GM19463 (cell line): Measurements from ENCODE around the gene CYP2B6.
"Not testable (repeated sequence)": the region's sequence is repeated elsewhere in the genome, so short reads cannot be mapped to it uniquely, and the experiment has no call there.

Source experiments
- ATAC-seq: cut with Tn5 transposase; IDR thresholded peaks from one replicate; pipeline ENCODE4 v1.9.1; 2021; ENCODE audit warnings: mild to moderate bottlenecking, moderate library complexity; ENCODE audit not compliant: unreplicated experiment

The CYP2B6 gene

DNA sequence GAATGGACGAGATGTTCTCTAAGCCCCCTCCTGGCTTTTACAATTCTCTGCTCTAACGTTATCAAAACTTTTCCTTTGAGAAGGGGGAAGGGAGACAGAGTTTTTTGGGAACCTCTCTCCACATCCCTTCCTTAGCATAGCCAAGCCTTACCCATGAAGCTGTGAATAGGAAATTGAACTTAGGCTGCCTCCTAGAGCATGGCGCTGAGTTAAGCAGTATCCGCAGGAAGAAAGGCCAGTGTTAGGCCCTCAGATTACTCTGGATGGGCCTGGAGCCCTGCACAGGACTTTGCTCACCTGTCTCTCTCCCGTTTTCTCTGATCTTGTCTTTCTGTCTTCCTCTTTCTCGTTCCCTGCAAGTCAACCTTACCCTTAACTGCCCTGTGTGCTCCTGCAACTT lies 39.6 kb downstream of the CYP2B6 start:
- ATAC-seq: no peak

DNA sequence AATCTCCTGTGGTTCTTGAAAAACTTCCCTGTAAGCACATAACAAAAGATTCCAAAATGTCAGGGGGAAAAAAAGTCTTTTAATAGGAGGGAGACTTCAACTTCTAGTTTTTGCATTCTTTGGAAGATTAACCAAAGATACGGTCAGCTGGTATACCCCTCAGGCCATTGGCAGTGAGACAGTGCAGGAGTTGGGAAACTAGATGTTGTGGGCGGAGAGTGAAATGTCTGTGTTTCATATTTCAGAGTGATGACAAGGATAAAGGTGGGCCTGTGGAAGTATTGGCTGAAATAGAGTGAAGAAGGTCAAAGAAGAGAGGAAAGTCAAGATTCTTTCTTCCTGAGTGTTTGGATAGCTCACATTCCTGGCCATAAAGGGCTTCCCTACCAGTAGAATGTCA lies 40.8 kb downstream of the CYP2B6 start:
- ATAC-seq: no peak

DNA sequence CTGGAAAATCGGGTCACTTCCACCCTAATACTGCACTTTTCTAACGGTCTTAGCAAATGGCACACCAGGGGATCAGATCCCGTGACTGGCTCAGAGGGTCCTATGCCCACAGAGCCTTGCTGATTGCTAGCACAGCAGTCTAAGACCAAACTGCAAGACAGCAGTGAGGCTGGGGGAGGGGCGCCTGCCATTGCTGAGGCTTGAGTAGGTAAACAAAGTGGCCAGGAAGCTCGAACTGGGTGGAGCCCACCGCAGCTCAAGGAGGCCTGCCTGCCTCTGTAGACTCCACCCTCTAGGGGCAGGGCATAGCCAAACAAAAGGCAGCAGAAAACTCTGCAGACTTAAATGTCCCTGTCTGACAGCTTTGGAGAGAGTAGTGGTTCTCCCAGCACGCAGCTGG lies 42.2 kb downstream of the CYP2B6 start:
- not testable (repeated sequence) for ATAC-seq

DNA sequence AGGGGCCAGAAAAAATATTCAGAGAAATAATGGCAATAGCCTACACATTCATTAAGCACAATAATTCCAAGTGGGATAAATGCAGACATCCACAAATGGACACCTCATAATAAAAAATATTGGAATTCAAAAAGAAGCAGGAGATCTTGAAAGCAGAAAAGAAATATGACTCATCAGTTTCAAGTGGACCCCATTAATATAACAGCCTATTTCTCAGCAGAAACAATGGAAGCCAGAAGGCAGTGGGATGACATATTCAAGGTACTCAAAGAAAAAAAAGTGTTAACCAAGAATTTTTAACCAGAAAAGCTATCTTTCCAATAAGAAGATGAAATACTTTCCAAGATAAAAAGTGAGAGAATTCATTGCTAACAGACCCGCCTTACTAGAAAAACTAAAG lies 48.7 kb downstream of the CYP2B6 start:
- no peak for ATAC-seq

DNA sequence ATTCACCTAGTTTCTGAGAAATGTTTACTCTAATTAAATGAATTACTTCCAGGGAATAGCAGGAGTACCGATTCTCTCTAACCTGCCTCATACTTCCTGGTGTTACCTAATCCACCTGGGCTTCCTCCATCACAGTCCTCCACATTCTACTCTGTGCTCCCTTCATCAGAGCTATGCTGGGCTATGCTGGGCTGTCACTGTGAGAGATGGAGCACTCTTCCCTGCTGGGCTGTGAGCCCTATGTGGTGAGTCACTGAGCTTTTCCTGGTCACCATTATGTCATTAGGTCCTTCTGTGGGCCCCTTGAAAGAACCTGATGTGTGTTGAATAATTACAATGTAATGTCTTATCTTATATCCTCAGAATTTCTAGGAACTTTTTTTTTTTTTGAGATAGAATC lies 54.0 kb downstream of the CYP2B6 start:
- not testable (repeated sequence) for ATAC-seq

DNA sequence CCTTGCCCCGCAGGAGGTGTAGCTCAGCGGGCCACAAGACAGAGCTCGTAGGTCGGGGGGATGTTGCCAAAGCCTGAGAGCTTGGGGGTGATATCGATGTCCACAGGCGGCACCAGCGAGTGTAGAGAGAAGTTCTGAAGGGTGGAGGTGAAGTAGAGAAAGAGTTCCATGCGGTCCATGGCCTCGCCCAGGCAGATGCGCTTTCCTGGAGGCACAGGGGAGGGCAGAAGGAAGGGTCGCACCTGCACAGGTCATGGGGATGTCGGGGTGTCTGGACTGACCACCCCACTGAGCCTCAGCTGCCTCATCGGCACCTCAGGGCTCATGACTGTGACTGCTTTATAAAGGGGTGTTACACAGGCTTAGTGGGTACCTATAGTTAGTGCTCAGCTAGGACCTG lies 59.3 kb downstream of the CYP2B6 start:
- ATAC-seq: no peak

DNA sequence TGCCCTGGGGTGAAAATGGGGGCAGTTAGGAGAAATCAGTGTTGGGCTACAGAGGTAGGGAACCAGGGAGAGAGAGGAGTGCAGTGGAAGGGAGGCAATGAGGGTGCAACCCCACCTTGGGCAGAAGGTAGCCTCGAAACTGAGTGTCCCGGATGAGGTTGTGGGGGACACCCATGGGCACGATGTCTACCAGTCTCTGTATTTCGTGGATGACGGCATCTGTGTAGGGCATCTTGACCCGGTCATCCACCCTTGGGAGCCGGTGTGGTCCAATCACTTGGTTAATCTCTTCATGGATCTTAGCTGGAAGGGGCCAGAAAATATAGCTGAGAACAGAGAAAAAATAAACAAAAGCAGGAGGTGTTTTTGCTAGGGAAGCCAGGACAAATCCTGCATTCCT lies 61.1 kb downstream of the CYP2B6 start:
- ATAC-seq: not testable (repeated sequence)

DNA sequence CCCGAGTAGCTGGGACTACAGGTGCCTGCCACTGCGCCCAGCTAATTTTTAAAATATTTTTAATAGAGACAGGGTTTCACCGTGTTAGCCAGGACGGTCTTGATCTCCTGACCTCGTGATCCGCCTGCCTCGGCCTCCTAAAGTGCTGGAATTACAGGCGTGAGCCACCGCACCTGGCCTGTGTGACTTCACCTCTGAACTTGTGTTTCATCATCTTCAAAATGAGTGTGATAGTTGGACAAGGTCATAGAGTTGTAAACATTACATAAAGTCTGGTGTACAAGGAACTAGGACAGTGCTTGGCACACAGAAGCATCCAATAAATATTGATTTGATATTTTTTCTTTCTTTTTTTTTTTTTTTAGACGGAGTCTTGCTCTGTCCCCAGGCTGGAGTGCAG lies 62.2 kb downstream of the CYP2B6 start:
- ATAC-seq: not testable (repeated sequence)

DNA sequence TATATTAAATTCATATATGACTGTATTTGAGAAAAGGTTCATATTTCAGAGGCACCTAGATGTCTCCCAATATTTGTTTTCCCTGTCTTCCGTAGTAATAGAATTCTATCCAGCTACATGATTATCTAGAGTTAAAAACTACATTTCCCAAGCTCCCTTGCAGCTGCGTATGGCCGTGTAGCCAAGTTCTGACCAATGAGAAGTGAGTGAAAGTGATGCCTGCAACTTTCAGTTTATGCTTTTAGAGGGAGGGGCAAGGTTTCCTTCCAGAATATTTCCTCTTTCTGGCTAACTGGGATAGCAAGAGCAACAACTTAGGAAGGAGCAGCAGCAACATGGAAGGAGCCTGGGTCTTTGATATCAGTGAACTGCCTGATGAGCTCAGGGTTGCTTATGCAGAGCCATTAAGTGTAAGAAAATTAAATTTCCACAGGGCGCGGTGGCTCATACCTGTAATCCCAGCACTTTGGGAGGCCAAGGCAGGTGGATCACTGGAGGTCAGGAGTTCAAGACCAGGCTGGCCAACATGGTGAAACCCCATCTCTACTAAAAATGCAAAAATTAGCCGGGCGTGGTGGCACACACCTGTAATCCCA lies 74.0 kb downstream of the CYP2B6 start:
- no peak for ATAC-seq
